Peyer's patch (tissue), 4 donors: Measurements from ENCODE around the gene CUBN.
A peak's percentile ranks its signal among the peaks of the same experiment; 100 is the strongest.

ENCODE experiments used
- POLR2A ChIP-seq, 2 donors: fragments of 450-650 bp; IDR thresholded peaks; one replicate each; pipeline ENCODE4 v1.5.1; 2017; ENCODE audit warnings: antibody characterized with exemption in 2 of 2, mild to moderate bottlenecking in 2 of 2, moderate library complexity in 2 of 2
- TF ChIP-seq, protein P1 (sequence below), 6 experiments: fragments of 450-650 bp in 4 of 6; fragments of 200-600 bp in 2 of 6; sonication (generic) in 1 of 6; IDR thresholded peaks; one replicate each; pipeline ENCODE4 v1.5.1; 2017 to 2019; ENCODE audit warnings: antibody characterized with exemption in 6 of 6, mild to moderate bottlenecking in 3 of 6, moderate library complexity in 1 of 6

DNA sequence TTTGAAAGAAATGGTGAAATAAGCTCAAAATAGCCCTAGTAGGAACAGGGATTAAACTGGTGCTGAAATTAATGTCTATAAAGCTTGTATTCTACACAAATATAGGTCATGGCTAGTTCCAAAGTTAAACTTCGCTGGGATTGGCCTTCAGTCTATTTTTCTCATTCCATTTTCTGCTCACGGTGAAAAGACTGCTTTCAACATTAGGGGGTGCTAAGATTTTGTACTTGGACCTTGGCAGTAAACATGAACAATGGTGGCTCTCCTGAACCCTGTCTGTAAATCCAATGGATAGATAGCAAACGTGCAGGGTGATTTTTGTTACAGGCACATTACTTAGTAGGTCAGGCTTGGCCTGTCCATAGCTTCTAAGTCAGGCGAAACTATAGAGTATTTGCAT is 276.4 kb downstream of the CUBN start:
- no peak for TF ChIP-seq POLR2A (IDR thresholded peaks at IDR 0.05)
- TF ChIP-seq, protein P1, sequence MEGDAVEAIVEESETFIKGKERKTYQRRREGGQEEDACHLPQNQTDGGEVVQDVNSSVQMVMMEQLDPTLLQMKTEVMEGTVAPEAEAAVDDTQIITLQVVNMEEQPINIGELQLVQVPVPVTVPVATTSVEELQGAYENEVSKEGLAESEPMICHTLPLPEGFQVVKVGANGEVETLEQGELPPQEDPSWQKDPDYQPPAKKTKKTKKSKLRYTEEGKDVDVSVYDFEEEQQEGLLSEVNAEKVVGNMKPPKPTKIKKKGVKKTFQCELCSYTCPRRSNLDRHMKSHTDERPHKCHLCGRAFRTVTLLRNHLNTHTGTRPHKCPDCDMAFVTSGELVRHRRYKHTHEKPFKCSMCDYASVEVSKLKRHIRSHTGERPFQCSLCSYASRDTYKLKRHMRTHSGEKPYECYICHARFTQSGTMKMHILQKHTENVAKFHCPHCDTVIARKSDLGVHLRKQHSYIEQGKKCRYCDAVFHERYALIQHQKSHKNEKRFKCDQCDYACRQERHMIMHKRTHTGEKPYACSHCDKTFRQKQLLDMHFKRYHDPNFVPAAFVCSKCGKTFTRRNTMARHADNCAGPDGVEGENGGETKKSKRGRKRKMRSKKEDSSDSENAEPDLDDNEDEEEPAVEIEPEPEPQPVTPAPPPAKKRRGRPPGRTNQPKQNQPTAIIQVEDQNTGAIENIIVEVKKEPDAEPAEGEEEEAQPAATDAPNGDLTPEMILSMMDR (IDR thresholded peaks at IDR 0.05) = peak in 3 of 6 experiments; percentile 4 to 25 (median 22)
